Measurements from ENCODE around the gene PRMT9.

Gene PRMT9

GRCh38 chr4:147714575-147715401 is 30.8 kb upstream of the PRMT9 start:
- Histone ChIP-seq H3K9ac (ENCODE audit: low read depth, low read length) (no peak overlapping the region), H3K36me3 (ENCODE audit: control insufficient read depth, insufficient read depth, low read length) (no peaks in the 10 kb centered on the region), H3K27me3 (ENCODE audit: control insufficient read depth, insufficient read depth, low read length) (no peaks in the 10 kb centered on the region), H3K9me3 (ENCODE audit: control insufficient read depth, insufficient read depth, low read length) (no peaks in the 10 kb centered on the region), H3K4me1 (ENCODE audit: control insufficient read depth, insufficient read depth, low read length) (no peaks in the 10 kb centered on the region), H3K4me3 (ENCODE audit: low read depth, low read length) (no peak overlapping the region), H3K27ac (ENCODE audit: low read depth, low read length) (no peak overlapping the region)

GRCh38 chr4:147709999-147710398 is 26.0 kb upstream of the PRMT9 start:
- Histone ChIP-seq H3K4me1 (ENCODE audit: control insufficient read depth, insufficient read depth, low read length) (peaks cover 7% of the 10 kb centered on the region; the same call in 1 of the 2 replicates), H3K27me3 (ENCODE audit: control insufficient read depth, insufficient read depth, low read length) (no peaks in the 10 kb centered on the region), H3K27ac (ENCODE audit: low read depth, low read length) (no peak overlapping the region), H3K36me3 (ENCODE audit: control insufficient read depth, insufficient read depth, low read length) (no peaks in the 10 kb centered on the region), H3K9me3 (ENCODE audit: control insufficient read depth, insufficient read depth, low read length) (no peaks in the 10 kb centered on the region), H3K4me3 (ENCODE audit: low read depth, low read length) (no peak overlapping the region), H3K9ac (ENCODE audit: low read depth, low read length) (no peak overlapping the region)

DNA sequence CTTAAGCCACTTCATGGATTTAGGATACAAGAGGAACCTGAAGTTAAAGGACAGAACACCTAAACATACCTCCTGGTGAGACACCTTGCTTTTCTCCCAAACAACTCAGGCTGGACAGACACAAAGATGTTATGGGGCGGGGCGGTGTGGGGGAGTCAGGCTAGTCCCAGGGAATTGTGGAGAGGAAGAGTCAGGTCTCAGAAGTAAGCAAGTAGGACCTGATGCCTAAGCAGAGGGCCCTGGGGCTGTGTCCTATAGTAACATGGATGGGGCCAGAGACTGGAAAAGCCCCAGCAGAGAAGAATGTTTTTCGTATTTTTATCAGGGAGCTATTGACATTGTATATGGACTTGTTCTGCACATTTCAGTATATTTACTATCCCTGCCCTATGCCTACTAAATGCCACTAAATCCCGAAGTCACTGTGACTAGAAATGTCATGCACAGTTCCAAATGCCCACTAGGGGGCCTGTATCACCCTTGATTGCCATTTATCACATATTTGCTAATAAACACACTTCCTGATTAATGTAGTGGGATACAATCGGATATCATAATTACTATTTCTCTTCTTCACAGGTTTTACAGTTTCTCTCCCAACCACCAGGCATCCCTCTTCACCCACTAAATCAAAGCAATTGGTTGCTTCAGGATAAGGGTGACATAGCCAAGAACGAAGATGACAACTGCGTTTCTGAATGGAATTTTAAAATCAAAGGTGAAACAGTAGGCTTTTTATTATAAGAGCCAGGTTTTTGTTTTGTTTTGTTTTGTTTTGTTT is 24.1 kb upstream of the PRMT9 start:
- no peak overlapping the region for H3K27ac ChIP-seq (ENCODE audit: low read depth, low read length)
- no peaks in the 10 kb centered on the region for H3K36me3 ChIP-seq (ENCODE audit: control insufficient read depth, insufficient read depth, low read length)
- no peaks in the 10 kb centered on the region for H3K9me3 ChIP-seq (ENCODE audit: control insufficient read depth, insufficient read depth, low read length)
- H3K27me3 ChIP-seq (ENCODE audit: control insufficient read depth, insufficient read depth, low read length), result no peaks in the 10 kb centered on the region
- H3K4me3 ChIP-seq (ENCODE audit: low read depth, low read length), result no peak overlapping the region
- H3K9ac ChIP-seq (ENCODE audit: low read depth, low read length), result no peak overlapping the region
- peaks cover 7% of the 10 kb centered on the region; the same call in 1 of the 2 replicates for H3K4me1 ChIP-seq (ENCODE audit: control insufficient read depth, insufficient read depth, low read length)

DNA sequence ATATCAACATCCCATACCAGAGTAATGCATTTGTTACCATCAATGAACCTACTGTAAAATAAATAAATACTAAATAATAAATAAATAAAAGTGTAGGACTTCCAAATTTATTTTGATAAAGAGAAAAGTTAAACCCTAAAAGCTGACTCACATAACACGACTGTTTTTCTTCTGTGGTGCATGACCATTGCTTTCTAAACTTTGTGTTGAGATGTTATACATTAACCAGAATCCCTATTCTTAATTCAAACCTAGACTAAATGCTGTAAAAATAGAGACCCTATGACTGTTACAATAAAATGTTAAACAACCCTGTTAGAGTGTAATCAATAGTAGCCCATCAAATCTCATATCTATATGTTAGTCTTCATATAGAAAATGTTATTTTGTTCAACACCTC is 20.9 kb upstream of the PRMT9 start:
- Histone ChIP-seq H3K36me3 (ENCODE audit: control insufficient read depth, insufficient read depth, low read length) (no peaks in the 10 kb centered on the region), H3K27ac (ENCODE audit: low read depth, low read length) (no peak overlapping the region), H3K27me3 (ENCODE audit: control insufficient read depth, insufficient read depth, low read length) (no peaks in the 10 kb centered on the region), H3K4me1 (ENCODE audit: control insufficient read depth, insufficient read depth, low read length) (peaks cover 7% of the 10 kb centered on the region; the same call in 1 of the 2 replicates), H3K9me3 (ENCODE audit: control insufficient read depth, insufficient read depth, low read length) (no peaks in the 10 kb centered on the region), H3K9ac (ENCODE audit: low read depth, low read length) (no peak overlapping the region), H3K4me3 (ENCODE audit: low read depth, low read length) (no peak overlapping the region)

DNA sequence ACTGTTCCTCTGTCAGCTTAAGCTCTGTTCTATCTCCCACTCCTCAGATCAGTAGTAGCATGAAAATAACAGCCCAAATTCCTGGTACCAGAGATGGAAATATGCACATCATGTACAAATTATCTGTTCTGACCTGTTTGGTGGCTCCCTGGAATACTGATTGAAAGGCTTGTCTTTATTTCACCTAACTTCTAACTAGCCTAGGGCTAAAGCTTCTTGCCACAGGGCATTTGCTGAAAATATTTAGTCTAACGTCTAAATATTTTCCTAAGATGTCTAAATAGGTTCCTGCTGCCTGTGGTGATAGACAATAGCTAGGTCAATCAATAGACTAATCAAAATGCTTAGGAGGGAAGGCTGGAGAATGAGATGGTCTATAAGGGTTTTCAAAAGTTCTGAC is 12.9 kb upstream of the PRMT9 start:
- H3K9ac ChIP-seq (ENCODE audit: low read depth, low read length), result no peak overlapping the region
- no peaks in the 10 kb centered on the region for H3K27me3 ChIP-seq (ENCODE audit: control insufficient read depth, insufficient read depth, low read length)
- H3K9me3 ChIP-seq (ENCODE audit: control insufficient read depth, insufficient read depth, low read length), result no peaks in the 10 kb centered on the region
- no peak overlapping the region for H3K4me3 ChIP-seq (ENCODE audit: low read depth, low read length)
- no peaks in the 10 kb centered on the region for H3K36me3 ChIP-seq (ENCODE audit: control insufficient read depth, insufficient read depth, low read length)
- no peak overlapping the region for H3K27ac ChIP-seq (ENCODE audit: low read depth, low read length)
- no peaks in the 10 kb centered on the region for H3K4me1 ChIP-seq (ENCODE audit: control insufficient read depth, insufficient read depth, low read length)

- Histone ChIP-seq H3K36me3 (ENCODE audit: control insufficient read depth, insufficient read depth, low read length) (no peaks in the 10 kb centered on the region), H3K27ac (ENCODE audit: low read depth, low read length) (no peak overlapping the region), H3K9me3 (ENCODE audit: control insufficient read depth, insufficient read depth, low read length) (no peaks in the 10 kb centered on the region), H3K4me3 (ENCODE audit: low read depth, low read length) (no peak overlapping the region), H3K4me1 (ENCODE audit: control insufficient read depth, insufficient read depth, low read length) (no peaks in the 10 kb centered on the region), H3K9ac (ENCODE audit: low read depth, low read length) (no peak overlapping the region), H3K27me3 (ENCODE audit: control insufficient read depth, insufficient read depth, low read length) (no peaks in the 10 kb centered on the region)
Observed at GRCh38 chr4:147693218-147693617, 9.3 kb upstream of the PRMT9 start.

- Histone ChIP-seq H3K27me3 (ENCODE audit: control insufficient read depth, insufficient read depth, low read length) (no peaks in the 10 kb centered on the region), H3K9ac (ENCODE audit: low read depth, low read length) (no peak overlapping the region), H3K27ac (ENCODE audit: low read depth, low read length) (no peak overlapping the region), H3K36me3 (ENCODE audit: control insufficient read depth, insufficient read depth, low read length) (no peaks in the 10 kb centered on the region), H3K9me3 (ENCODE audit: control insufficient read depth, insufficient read depth, low read length) (no peaks in the 10 kb centered on the region), H3K4me1 (ENCODE audit: control insufficient read depth, insufficient read depth, low read length) (no peaks in the 10 kb centered on the region), H3K4me3 (ENCODE audit: low read depth, low read length) (no peak overlapping the region)
Observed at GRCh38 chr4:147691820-147692219, 7.9 kb upstream of the PRMT9 start.

GRCh38 chr4:147689067-147689466 is 5.1 kb upstream of the PRMT9 start:
- no peaks in the 10 kb centered on the region for H3K9me3 ChIP-seq (ENCODE audit: control insufficient read depth, insufficient read depth, low read length)
- peaks cover 8% of the 10 kb centered on the region for H3K4me1 ChIP-seq (ENCODE audit: control insufficient read depth, insufficient read depth, low read length)
- H3K9ac ChIP-seq (ENCODE audit: low read depth, low read length), result no peak overlapping the region
- no peak overlapping the region for H3K27ac ChIP-seq (ENCODE audit: low read depth, low read length)
- H3K36me3 ChIP-seq (ENCODE audit: control insufficient read depth, insufficient read depth, low read length), result no peaks in the 10 kb centered on the region
- H3K4me3 ChIP-seq (ENCODE audit: low read depth, low read length), result no peak overlapping the region
- no peaks in the 10 kb centered on the region for H3K27me3 ChIP-seq (ENCODE audit: control insufficient read depth, insufficient read depth, low read length)

DNA sequence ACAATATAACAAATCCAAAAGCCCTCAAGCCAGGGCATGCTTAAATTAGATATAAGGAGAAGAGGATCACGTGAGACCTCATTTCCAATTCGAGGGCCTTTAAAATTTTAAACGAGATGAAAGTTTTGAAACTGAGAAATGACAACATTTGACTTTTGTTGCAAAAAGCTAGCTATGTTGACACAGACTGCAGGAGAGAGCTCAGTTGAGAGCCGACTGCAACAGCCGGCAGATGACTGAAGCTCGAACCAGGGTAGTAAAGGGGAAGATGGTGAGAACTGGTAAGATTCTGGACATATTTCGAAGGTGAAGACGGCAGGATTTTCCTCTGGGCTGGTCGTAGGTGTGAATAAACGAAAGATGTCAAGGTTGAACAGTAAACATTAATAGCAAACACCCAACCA is 773 bp downstream of the PRMT9 start:
- Histone ChIP-seq H3K36me3 (ENCODE audit: control insufficient read depth, insufficient read depth, low read length) (peaks cover 9% of the 10 kb centered on the region; the same call in 1 of the 2 replicates), H3K27ac (ENCODE audit: low read depth, low read length) (no peak overlapping the region), H3K4me3 (ENCODE audit: low read depth, low read length) (peak overlapping the region; percentile 94), H3K4me1 (ENCODE audit: control insufficient read depth, insufficient read depth, low read length) (peaks cover 13% of the 10 kb centered on the region), H3K27me3 (ENCODE audit: control insufficient read depth, insufficient read depth, low read length) (no peaks in the 10 kb centered on the region), H3K9me3 (ENCODE audit: control insufficient read depth, insufficient read depth, low read length) (no peaks in the 10 kb centered on the region), H3K9ac (ENCODE audit: low read depth, low read length) (peak overlapping the region; percentile 90)

DNA sequence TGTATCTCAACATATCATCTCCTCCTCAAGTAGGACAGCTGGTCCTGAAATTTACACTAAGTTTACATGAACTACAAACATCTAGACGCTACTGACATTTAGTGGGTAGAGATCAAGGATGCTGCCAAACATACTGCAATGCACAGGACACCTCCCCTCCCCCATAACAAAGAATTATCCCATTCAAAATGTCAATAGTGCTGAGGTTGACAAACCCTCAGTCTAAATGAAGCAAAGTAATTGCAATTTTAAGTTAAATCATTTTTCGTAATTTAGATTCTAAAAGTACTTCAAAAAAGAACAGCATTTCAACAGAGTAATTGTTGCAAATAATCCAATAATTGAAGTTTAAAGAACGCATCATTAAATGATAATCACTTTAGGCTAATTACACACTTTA is 1.2 kb downstream of the PRMT9 start:
- no peak overlapping the region for H3K27ac ChIP-seq (ENCODE audit: low read depth, low read length)
- H3K27me3 ChIP-seq (ENCODE audit: control insufficient read depth, insufficient read depth, low read length), result no peaks in the 10 kb centered on the region
- H3K36me3 ChIP-seq (ENCODE audit: control insufficient read depth, insufficient read depth, low read length), result peaks cover 12% of the 10 kb centered on the region; the same call in 1 of the 2 replicates
- peaks cover 13% of the 10 kb centered on the region for H3K4me1 ChIP-seq (ENCODE audit: control insufficient read depth, insufficient read depth, low read length)
- no peaks in the 10 kb centered on the region for H3K9me3 ChIP-seq (ENCODE audit: control insufficient read depth, insufficient read depth, low read length)
- H3K9ac ChIP-seq (ENCODE audit: low read depth, low read length), result no peak overlapping the region
- H3K4me3 ChIP-seq (ENCODE audit: low read depth, low read length), result peak overlapping the region; percentile 94

Measured in HUES48 (cell line).